ENCODE results near the gene TPCN2.

GRCh38 chr11:69165775-69166174 lies 117.0 kb downstream of the TPCN2 start:
- TF ChIP-seq GABPA (IDR thresholded peaks at IDR 0.05 in 1 of 2, conservative IDR thresholded peaks at IDR 0.05 in 1 of 2) (no peak), JUND (IDR thresholded peaks at IDR 0.05) (no peak)
- TF ChIP-seq, protein P1, sequence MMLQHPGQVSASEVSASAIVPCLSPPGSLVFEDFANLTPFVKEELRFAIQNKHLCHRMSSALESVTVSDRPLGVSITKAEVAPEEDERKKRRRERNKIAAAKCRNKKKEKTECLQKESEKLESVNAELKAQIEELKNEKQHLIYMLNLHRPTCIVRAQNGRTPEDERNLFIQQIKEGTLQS (IDR thresholded peaks at IDR 0.05), result no peak
